Ureter (tissue), 1 donor: ENCODE measurements around the gene SLC29A1. TPM values are rescaled to one million over a fixed set of nuclear protein-coding genes. Genes with fewer than 3 reads are reported as not detected.
"Not testable (repeated sequence)": the region's sequence is repeated elsewhere in the genome, so short reads cannot be mapped to it uniquely, and the experiment has no call there.

Experiments used
- DNase-seq: peaks from one replicate; pipeline ENCODE4 v3.0.0-alpha.2; 2020; ENCODE audit warnings: low spot score
- total RNA-seq: library from RNA; stranded (reverse); gene quantifications from one replicate; pipeline ENCODE4 v1.2.4, GENCODE V29; 2023
- donor health status: DM: yes; HTN: yes; CAD: no.

Gene SLC29A1
- total RNA-seq, 1 donor from 2014 or later: 58.1 TPM

GRCh38 chr6:44194326-44194725 is 29.1 kb upstream of the SLC29A1 start:
- no peak for DNase-seq

- DNase-seq: not testable (repeated sequence)
Measured at GRCh38 chr6:44196351-44196750, 27.0 kb upstream of the SLC29A1 start.

GRCh38 chr6:44198684-44199083 is 24.7 kb upstream of the SLC29A1 start:
- no peak for DNase-seq

GRCh38 chr6:44199883-44200282 is 23.5 kb upstream of the SLC29A1 start:
- no peak for DNase-seq

GRCh38 chr6:44201200-44201599 is 22.2 kb upstream of the SLC29A1 start:
- peak; percentile 81 for DNase-seq

GRCh38 chr6:44201638-44202303 is 21.6 kb upstream of the SLC29A1 start:
- DNase-seq: peak; percentile 74

- DNase-seq: no peak
Measured at GRCh38 chr6:44202332-44202971, 20.9 kb upstream of the SLC29A1 start.

GRCh38 chr6:44202972-44203750 is 20.2 kb upstream of the SLC29A1 start:
- DNase-seq: no peak

GRCh38 chr6:44203955-44204354 is 19.4 kb upstream of the SLC29A1 start:
- DNase-seq: peak; percentile 58

GRCh38 chr6:44207966-44208365 is 15.4 kb upstream of the SLC29A1 start:
- DNase-seq: no peak

GRCh38 chr6:44211284-44211683 is 12.1 kb upstream of the SLC29A1 start:
- no peak for DNase-seq

GRCh38 chr6:44214307-44214706 is 9.1 kb upstream of the SLC29A1 start:
- DNase-seq: no peak

GRCh38 chr6:44216677-44217331 is 6.6 kb upstream of the SLC29A1 start, which contains the start of gene MYMX:
Gene MYMX, plus strand, starts transcription at chr6:44216926. Its CDS starts 546 bp downstream, at chr6:44217472.
- DNase-seq: no peak

- no peak for DNase-seq
Measured at GRCh38 chr6:44217332-44218143, 5.9 kb upstream of the SLC29A1 start.

- DNase-seq: peak; percentile 85
Measured at GRCh38 chr6:44219053-44219814, 4.2 kb upstream of the SLC29A1 start.

- DNase-seq: no peak
Measured at GRCh38 chr6:44219815-44220784, 3.3 kb upstream of the SLC29A1 start.

- no peak for DNase-seq
Measured at GRCh38 chr6:44220913-44221290, 2.5 kb upstream of the SLC29A1 start.

GRCh38 chr6:44221291-44221960 is 2.0 kb upstream of the SLC29A1 start:
- DNase-seq: peak; percentile 94

- DNase-seq: no peak
Measured at GRCh38 chr6:44221961-44222335, 1.4 kb upstream of the SLC29A1 start.
